ENCODE results near the gene ZG16. TPM values are rescaled to one million over a fixed set of nuclear protein-coding genes. Genes with fewer than 3 reads are reported as not detected.

The ZG16 gene
- total and polyA plus RNA-seq, 2 of the 8 experiments (the other 6 are each of a cell fraction or from before 2014, with no cell fraction given), result not detected

DNA sequence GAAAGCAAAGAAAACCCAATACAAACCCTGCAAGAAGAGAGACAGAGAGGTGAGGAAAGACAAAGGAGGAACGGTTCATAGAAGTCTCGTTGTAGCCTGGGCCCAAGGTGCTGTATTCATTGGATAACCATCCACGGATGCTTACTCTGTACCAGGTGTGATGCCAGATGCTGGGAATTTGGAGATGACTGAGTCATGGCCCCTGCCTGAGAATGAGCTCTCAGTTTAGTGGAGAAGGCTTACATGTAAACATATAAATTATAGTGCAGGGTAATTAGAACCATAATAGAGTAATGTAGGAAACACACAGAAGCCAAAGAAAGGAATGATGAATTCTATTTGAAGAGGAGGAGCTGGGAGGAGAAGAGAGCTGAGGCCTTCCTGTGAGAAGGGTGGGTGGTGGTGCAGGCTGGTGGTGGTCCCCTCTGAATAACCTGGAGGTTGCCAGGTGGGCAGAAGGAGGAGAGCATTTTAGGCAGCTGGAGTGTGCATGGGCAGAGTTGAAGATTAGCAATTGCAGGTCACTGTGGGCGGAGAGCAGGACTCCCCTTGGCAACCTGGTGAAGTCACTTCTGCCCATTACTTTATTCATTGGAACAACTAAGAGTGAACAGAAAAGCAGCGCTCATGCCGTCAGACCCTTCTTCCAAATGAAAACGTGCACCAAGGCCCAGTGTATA, 7.7 kb upstream of the ZG16 start:
- Histone ChIP-seq H3K4me2 (ENCODE audit: insufficient read depth in 1 of 2, low read depth in 2 of 2, low read length in 2 of 2) (no peak overlapping the region), H3K56ac (replicated peaks; ENCODE audit: insufficient read length, low read depth, low read length) (no peak overlapping the region), H3K36me3 (ENCODE audit: control insufficient read depth in 2 of 4, insufficient read depth in 4 of 4, low read length in 3 of 4) (no peaks in the 10 kb centered on the region), H2AK5ac (ENCODE audit: low read depth, low read length) (no peak overlapping the region), H3K79me2 (ENCODE audit: control insufficient read depth in 1 of 2, insufficient read depth in 2 of 2, low read length in 2 of 2) (no peaks in the 10 kb centered on the region), H4K20me1 (replicated peaks in 1 of 2; ENCODE audit: control insufficient read depth in 1 of 2, insufficient read depth in 2 of 2, low read length in 2 of 2) (no peaks in the 10 kb centered on the region), H4K8ac (ENCODE audit: extremely low read depth, insufficient read depth, low read length) (no peak overlapping the region), H2BK20ac (ENCODE audit: low read length) (no peak overlapping the region), H3K9me3 (ENCODE audit: insufficient read depth in 2 of 2, low read depth in 1 of 2, low read length in 1 of 2) (no peaks in the 10 kb centered on the region), H3K27me3 (replicated peaks in 1 of 4; ENCODE audit: control insufficient read depth in 3 of 4, extremely low read depth in 1 of 4, insufficient read depth in 3 of 4, low read length in 3 of 4) (no peaks in the 10 kb centered on the region), H3K27ac (ENCODE audit: low read depth, low read length) (no peak overlapping the region), H3K4me3 (ENCODE audit: extremely low read depth in 1 of 4, insufficient read depth in 2 of 4, low read depth in 3 of 4, low read length in 4 of 4) (no peak overlapping the region), H2BK12ac (ENCODE audit: low read depth, low read length) (no peak overlapping the region), H3K18ac (ENCODE audit: extremely low read depth, low read length) (no peak overlapping the region), H2BK15ac (ENCODE audit: low read length) (no peak overlapping the region), H4K5ac (ENCODE audit: insufficient read length, low read depth, low read length) (no peak overlapping the region), H3K23ac (ENCODE audit: insufficient read length) (no peak overlapping the region), H2BK5ac (ENCODE audit: low read depth, low read length) (no peak overlapping the region), H3K79me1 (ENCODE audit: low read depth, low read length) (no peaks in the 10 kb centered on the region), H2BK120ac (replicated peaks; ENCODE audit: low read depth, low read length) (no peak overlapping the region), H3K4me1 (replicated peaks in 1 of 4; ENCODE audit: control insufficient read depth in 3 of 4, insufficient read depth in 4 of 4, low read length in 3 of 4) (no peaks in the 10 kb centered on the region), H3K4ac (replicated peaks; ENCODE audit: insufficient read length, low read depth, low read length) (no peak overlapping the region), H3K14ac (ENCODE audit: insufficient read length) (no peak overlapping the region), H3K9ac (replicated peaks in 1 of 4; ENCODE audit: extremely low read depth in 1 of 4, low read depth in 3 of 4, low read length in 3 of 4) (no peak overlapping the region), H3K23me2 (ENCODE audit: low read depth, low read length) (no peaks in the 10 kb centered on the region), H2AFZ (ENCODE audit: low read length) (no peak overlapping the region), H4K91ac (replicated peaks; ENCODE audit: insufficient read length, low read length) (no peak overlapping the region)
- POLR2A ChIA-PET (ENCODE audit: partially characterized antibody), result interaction anchor here (0.7 to 2.9 kb wide), 5 partner anchors 8 to 36 kb away, joined by 3 to 8 read pairs (median 4); partner anchors contain the start of genes MAZ and ZG16
- no peak for FAIRE-seq
- DNase-seq (ENCODE audit: low read depth in 1 of 2, low spot score in 2 of 2), result no peak
- 90% methylated on average over 7 of the region's 7 CpGs; no CpG with 5 or more reads in 1 of the 2 experiments for WGBS, 2 experiments (ENCODE audit: extremely low coverage in 1 of 2, insufficient coverage in 1 of 2, insufficient read length in 1 of 2, insufficient replicate concordance in 2 of 2, low coverage in 1 of 2, low lambda C conversion rate in 2 of 2, missing lambda C conversion rate in 1 of 2)
- CTCF ChIA-PET (ENCODE audit: partially characterized antibody), result interaction anchor here (0.6 to 4.8 kb wide), 5 partner anchors 15 to 81 kb away, joined by 3 to 22 read pairs (median 4); partner anchors contain the start of gene KIF22
- TF ChIP-seq SP2 (IDR thresholded peaks at IDR 0.05; ENCODE audit: low read length), result no peak
- no peak for TF ChIP-seq SIRT6 (IDR thresholded peaks at IDR 0.05; ENCODE audit: low read length)
- TF ChIP-seq BCL11A (IDR thresholded peaks at IDR 0.05; ENCODE audit: low read depth in 2 of 2, low read length in 2 of 2), result no peak
- TF ChIP-seq CBX5 (IDR thresholded peaks at IDR 0.05; ENCODE audit: low read depth, low read length), result no peak
- TF ChIP-seq RXRA (IDR thresholded peaks at IDR 0.05; ENCODE audit: insufficient read depth, low read depth, low read length), result no peak
- TF ChIP-seq SIX5 (IDR thresholded peaks at IDR 0.05; ENCODE audit: low read depth, low read length), result no peak
- TF ChIP-seq CEBPB (IDR thresholded peaks at IDR 0.05; ENCODE audit: low read depth, low read length), result no peak
- no peak for TF ChIP-seq NANOG (IDR thresholded peaks at IDR 0.05; ENCODE audit: insufficient read depth, low read depth, low read length, poor library complexity, severe bottlenecking)
- TF ChIP-seq ATF3 (IDR thresholded peaks at IDR 0.05; ENCODE audit: insufficient read depth, low read depth, low read length), result no peak
